H1 (cell line): ENCODE data around the gene VEGFC.

Experiments used
- EP300 ChIP-seq, 2 experiments: IDR thresholded peaks; 1 replicate in 1 of 2; 2 replicates in 1 of 2; pipeline ENCODE4 v1.6.1; 2011 to 2012; ENCODE audit warnings: low read depth in 2 of 2, low read length in 2 of 2, mild to moderate bottlenecking in 2 of 2, borderline replicate concordance in 1 of 2, inconsistent platforms in 1 of 2, moderate library complexity in 1 of 2
- EZH2 ChIP-seq: fragments of 200-600 bp; sonication (generic); IDR thresholded peaks from 2 replicates; pipeline ENCODE4 v1.7.1; 2012; ENCODE audit warnings: low read depth, mild to moderate bottlenecking, moderate library complexity, low read length, inconsistent platforms; ENCODE audit not compliant: severe bottlenecking
- GABPA ChIP-seq: IDR thresholded peaks from 2 replicates; pipeline ENCODE4 v1.6.1; 2011; ENCODE audit warnings: mild to moderate bottlenecking, low read length, moderate library complexity, borderline replicate concordance; ENCODE audit not compliant: insufficient read depth
- NRF1 ChIP-seq: IDR thresholded peaks from 2 replicates; pipeline ENCODE4 v1.6.1; 2011; ENCODE audit warnings: mild to moderate bottlenecking, low read depth, low read length, improper control_type of control experiment
- POLR2AphosphoS5 ChIP-seq: IDR thresholded peaks from 2 replicates; pipeline ENCODE4 v1.6.1; 2011; ENCODE audit warnings: low read depth, low read length
- RXRA ChIP-seq: IDR thresholded peaks from 2 replicates; pipeline ENCODE4 v1.6.1; 2011; ENCODE audit warnings: low read depth, mild to moderate bottlenecking, low read length, moderate library complexity; ENCODE audit not compliant: insufficient read depth
- TCF12 ChIP-seq: IDR thresholded peaks from 2 replicates; pipeline ENCODE4 v1.6.1; 2011; ENCODE audit warnings: low read depth, mild to moderate bottlenecking, low read length
- TF ChIP-seq, protein P1 (sequence below), 3 experiments: IDR thresholded peaks; 1 replicate in 2 of 3; 2 replicates in 1 of 3; pipeline versions ENCODE4 v1.5.1 to v1.6.1; 2011; ENCODE audit warnings: low read length in 3 of 3, mild to moderate bottlenecking in 3 of 3, inconsistent platforms in 2 of 3, low read depth in 1 of 3, moderate library complexity in 1 of 3; ENCODE audit not compliant: insufficient read depth in 1 of 3; ENCODE audit errors: control extremely low read depth in 1 of 3

DNA sequence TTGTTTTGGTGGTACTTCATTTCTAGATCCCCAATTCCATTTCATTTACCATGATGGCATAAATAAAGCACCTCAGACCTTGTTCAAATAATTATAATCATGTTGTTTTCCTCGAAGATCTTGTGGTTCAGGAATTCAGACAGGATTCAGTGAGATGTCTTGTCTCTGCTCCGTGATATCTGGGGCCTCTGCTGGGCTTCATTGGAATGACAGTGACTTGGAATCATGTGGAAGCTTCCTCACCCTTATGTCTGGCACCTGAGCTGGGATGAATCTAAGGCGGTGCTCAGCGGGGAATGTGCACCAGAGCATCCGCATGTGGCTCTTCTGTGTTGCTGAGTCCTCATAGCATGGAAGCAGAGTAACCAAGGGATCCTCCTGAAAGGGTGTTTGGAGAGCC, 132.2 kb downstream of the VEGFC start:
- TF ChIP-seq POLR2AphosphoS5 (no peak), RXRA (no peak), NRF1 (no peak), EP300 (IDR thresholded peaks at IDR 0.05; ENCODE audit: borderline replicate concordance in 1 of 2, low read depth in 2 of 2, low read length in 2 of 2) (no peak), EZH2 (no peak), GABPA (no peak), TCF12 (no peak)
- TF ChIP-seq, protein P1, sequence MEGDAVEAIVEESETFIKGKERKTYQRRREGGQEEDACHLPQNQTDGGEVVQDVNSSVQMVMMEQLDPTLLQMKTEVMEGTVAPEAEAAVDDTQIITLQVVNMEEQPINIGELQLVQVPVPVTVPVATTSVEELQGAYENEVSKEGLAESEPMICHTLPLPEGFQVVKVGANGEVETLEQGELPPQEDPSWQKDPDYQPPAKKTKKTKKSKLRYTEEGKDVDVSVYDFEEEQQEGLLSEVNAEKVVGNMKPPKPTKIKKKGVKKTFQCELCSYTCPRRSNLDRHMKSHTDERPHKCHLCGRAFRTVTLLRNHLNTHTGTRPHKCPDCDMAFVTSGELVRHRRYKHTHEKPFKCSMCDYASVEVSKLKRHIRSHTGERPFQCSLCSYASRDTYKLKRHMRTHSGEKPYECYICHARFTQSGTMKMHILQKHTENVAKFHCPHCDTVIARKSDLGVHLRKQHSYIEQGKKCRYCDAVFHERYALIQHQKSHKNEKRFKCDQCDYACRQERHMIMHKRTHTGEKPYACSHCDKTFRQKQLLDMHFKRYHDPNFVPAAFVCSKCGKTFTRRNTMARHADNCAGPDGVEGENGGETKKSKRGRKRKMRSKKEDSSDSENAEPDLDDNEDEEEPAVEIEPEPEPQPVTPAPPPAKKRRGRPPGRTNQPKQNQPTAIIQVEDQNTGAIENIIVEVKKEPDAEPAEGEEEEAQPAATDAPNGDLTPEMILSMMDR (IDR thresholded peaks at IDR 0.05; ENCODE audit: control extremely low read depth in 1 of 3, insufficient read depth in 1 of 3, low read depth in 1 of 3, low read length in 3 of 3) = peak in 2 of 3 experiments; percentile 30 to 39; a peak in 2 of 4 replicates
